GM19438 (cell line): Measurements from ENCODE around the gene YBX3.
A peak's percentile ranks its signal among the peaks of the same experiment; 100 is the strongest.

Experiments
- ATAC-seq: cut with Tn5 transposase; IDR thresholded peaks from one replicate; pipeline ENCODE4 v1.9.1; 2021; ENCODE audit warnings: low read depth; ENCODE audit not compliant: unreplicated experiment

Gene YBX3

GRCh38 chr12:10725003-10725402, 1.9 kb upstream of the YBX3 start:
- ATAC-seq: no peak

DNA sequence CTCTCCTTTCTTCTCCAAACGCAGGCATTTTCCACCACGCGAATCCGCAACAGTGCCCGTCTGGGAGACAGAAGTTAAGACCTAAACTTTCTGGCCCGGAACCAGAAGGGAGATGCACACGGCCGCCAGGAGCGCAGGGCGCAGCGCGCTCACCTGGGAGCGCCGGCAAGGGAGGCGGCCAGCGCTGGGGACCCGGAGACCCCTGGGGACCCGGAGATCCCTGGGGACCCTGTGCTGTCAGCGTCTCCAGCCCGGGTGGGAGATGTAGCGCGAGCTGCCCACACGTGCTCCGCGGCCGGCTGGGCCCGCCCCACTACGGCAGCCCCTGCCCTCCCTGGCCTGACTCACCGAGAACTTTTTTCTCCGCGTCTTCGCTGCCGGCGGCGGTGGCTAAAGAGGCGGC, 620 bp downstream of the YBX3 start:
- peak; percentile 43 for ATAC-seq

- no peak for ATAC-seq
Measured at GRCh38 chr12:10721651-10722501, 1.2 kb downstream of the YBX3 start.

GRCh38 chr12:10720974-10721650, 2.0 kb downstream of the YBX3 start:
- no peak for ATAC-seq

DNA sequence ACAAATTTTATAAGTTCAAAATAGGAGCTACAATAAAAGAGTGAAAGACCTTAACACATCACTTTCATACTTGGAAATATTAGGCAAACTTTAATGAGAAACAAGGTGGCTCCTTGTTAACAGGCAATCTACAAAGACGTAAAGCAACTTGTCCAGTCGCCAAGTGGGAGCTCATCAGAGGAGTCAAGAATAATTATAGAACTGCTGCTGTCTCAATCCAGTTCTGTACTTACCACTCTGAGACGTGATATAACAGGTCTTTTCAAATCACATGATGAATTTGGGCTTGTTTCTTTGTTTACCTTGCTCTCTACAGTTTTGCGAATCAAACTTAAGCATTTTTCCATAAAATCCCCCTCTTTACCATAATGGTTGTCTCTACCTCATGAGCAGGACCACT, 3.6 kb downstream of the YBX3 start:
- ATAC-seq: no peak

GRCh38 chr12:10718279-10718821, 4.8 kb downstream of the YBX3 start:
- no peak for ATAC-seq

GRCh38 chr12:10717410-10717809, 5.7 kb downstream of the YBX3 start:
- ATAC-seq: no peak

GRCh38 chr12:10716704-10717315, 6.3 kb downstream of the YBX3 start:
- ATAC-seq: no peak

GRCh38 chr12:10716277-10716676, 6.8 kb downstream of the YBX3 start:
- ATAC-seq: no peak

DNA sequence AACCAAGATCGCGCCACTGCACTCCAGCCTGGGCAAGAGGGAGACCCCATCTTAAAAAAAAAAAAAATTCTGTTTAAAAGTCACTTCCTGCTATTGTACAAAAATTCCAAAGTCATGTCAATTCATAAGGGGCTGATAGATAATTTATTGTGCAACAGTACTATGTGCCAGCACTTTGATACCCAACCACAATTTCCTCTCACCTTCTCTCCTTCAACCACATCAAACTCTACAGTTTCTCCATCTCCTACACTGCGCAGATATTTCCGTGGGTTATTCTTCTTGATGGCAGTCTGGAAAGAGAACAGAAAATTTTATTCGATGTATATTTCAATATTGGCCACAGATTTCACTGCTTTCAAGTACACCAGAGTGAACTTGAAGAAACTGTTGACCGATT, 7.6 kb downstream of the YBX3 start:
- ATAC-seq: no peak

- no peak for ATAC-seq
Measured at GRCh38 chr12:10709808-10710207, 13.3 kb downstream of the YBX3 start.

- no peak for ATAC-seq
Measured at GRCh38 chr12:10708862-10709261, 14.3 kb downstream of the YBX3 start.

GRCh38 chr12:10705655-10706054, 17.5 kb downstream of the YBX3 start:
- ATAC-seq: no peak

DNA sequence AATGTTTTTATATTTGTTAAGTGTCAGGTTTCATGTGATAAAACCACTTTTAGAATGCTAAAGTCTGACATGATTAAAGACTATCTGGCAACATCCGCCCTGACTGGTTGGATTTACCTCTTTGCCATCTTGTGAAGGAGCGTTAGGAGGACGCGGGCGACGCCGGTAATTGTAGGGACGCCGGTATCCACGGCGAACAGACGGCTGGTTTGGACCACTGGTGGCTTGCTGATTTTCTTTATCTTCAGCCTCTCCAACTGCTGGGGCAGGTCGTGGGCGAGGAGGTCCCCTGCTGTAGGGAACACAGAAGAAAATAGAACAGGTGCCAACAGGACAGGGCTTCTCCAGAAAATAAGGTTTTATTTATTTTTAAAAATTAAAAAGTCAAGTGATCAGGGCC, 21.3 kb downstream of the YBX3 start:
- no peak for ATAC-seq

DNA sequence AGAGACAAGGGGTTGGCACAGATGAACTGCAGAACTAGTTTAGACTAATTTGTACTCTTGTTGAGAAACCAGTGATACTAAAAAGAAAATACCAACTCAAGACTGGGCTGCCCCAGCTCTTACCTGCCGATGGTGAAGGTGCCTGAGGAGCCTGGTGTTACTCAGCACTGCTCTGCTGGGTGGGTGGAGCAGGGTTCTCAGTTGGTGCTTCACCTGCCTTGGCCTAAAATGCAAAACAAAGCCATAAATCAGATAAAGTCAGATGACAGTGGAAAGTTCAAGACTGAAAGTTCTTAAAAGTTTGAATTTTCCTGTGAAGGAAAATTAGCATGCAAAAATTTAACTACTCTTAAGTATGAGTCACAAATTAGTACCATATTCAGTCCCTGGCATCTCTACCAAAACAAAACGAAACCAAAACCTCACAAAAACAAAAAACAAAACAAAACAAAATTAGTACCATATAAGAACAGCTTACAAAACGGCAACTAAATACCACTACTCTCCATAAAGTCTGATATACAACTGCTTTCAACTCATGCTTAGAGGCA, 21.9 kb downstream of the YBX3 start:
- ATAC-seq: no peak

GRCh38 chr12:10700581-10700980, 22.5 kb downstream of the YBX3 start:
- ATAC-seq: no peak

GRCh38 chr12:10697862-10698261, 25.3 kb downstream of the YBX3 start:
- ATAC-seq: no peak

DNA sequence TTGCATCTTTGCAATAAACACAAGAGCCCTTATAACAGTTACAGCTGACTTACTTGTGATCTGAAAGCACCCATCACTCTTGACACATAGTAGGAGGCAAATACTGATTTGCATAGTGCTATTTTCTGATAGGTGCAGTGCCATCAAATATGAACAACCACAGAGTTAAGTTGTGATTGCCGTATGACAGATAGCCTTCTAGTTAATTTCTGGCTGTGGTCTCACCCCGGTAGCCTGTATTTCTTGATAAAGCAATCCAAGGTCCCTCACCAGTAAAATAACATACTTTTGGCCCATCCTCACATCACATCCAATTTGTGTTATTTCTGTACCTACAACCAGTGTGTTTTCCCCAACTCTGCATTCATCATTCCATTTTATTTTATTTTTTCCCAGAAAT, 26.0 kb downstream of the YBX3 start:
- no peak for ATAC-seq

DNA sequence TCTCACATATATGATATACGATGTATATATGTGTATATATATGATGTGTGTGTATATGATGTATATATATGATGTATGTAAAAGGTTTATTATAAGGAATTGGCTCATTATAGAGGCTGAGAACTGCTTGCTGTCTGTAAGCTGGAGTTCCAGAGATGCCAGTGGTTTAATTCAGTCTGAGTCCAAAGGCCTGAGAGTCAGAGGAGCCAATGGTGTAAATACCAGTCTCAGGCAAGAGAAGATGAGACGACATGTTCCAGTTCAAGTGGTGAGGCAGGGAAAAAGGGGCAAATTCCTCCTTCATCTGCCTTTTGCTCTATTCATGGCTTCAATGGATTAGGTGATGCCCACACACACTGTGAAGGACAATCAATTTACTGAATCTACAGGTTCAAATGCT, 32.2 kb downstream of the YBX3 start:
- ATAC-seq: no peak

GRCh38 chr12:10689146-10689545, 34.0 kb downstream of the YBX3 start:
- no peak for ATAC-seq

- ATAC-seq: no peak
Measured at GRCh38 chr12:10688042-10688441, 35.1 kb downstream of the YBX3 start.
